ENCODE results near the gene AP3S2. TPM values are rescaled to one million over a fixed set of nuclear protein-coding genes. Genes with fewer than 3 reads are reported as not detected.

Gene AP3S2
- total and polyA plus RNA-seq, 2 of the 4 experiments (the other 2 are of a cell fraction): 12.6 to 34.1 TPM

- TF ChIP-seq CTCF (conservative IDR thresholded peaks at IDR 0.05; ENCODE audit: low read depth, low read length) (no peak), BHLHE40 (IDR thresholded peaks at IDR 0.05; ENCODE audit: low read depth, low read length) (no peak), CEBPB (IDR thresholded peaks at IDR 0.05; ENCODE audit: low read depth, low read length) (no peak), SMC3 (IDR thresholded peaks at IDR 0.05; ENCODE audit: low read depth, low read length) (no peak), NFE2L2 (IDR thresholded peaks at IDR 0.05; ENCODE audit: low read depth, low read length) (no peak), USF2 (IDR thresholded peaks at IDR 0.05; ENCODE audit: low read depth, low read length) (no peak), RCOR1 (IDR thresholded peaks at IDR 0.05; ENCODE audit: insufficient replicate concordance, low read length) (no peak), POLR2A (IDR thresholded peaks at IDR 0.05; ENCODE audit: low read depth, low read length) (no peak), CHD1 (IDR thresholded peaks at IDR 0.05; ENCODE audit: low read depth, low read length) (no peak), RFX5 (IDR thresholded peaks at IDR 0.05; ENCODE audit: low read depth, low read length) (no peak), MXI1 (IDR thresholded peaks at IDR 0.05; ENCODE audit: borderline replicate concordance, low read depth, low read length) (no peak)
- DNase-seq: no peak
- Histone ChIP-seq H3K36me3 (ENCODE audit: control insufficient read depth, insufficient read depth, low read length) (peaks cover 8% of the 10 kb centered on the region), H4K5ac (ENCODE audit: low read depth, low read length) (no peak overlapping the region), H3K79me1 (ENCODE audit: low read depth in 1 of 2, low read length in 2 of 2) (peaks cover 0 to 9% of the 10 kb centered on the region in 2 experiments; a peak in 1 of 4 replicates), H3K27me3 (ENCODE audit: control insufficient read depth, insufficient read depth, low read length) (no peaks in the 10 kb centered on the region), H3K23ac (ENCODE audit: low read depth, low read length) (no peak overlapping the region), H2AFZ (replicated peaks; ENCODE audit: low read length, poor library complexity) (no peak overlapping the region), H3K9me1 (ENCODE audit: insufficient read depth, low read length) (peaks cover 3% of the 10 kb centered on the region; the same call in 1 of the 2 replicates), H4K8ac (ENCODE audit: low read depth in 2 of 2, low read length in 2 of 2) (no peak overlapping the region), H3K9me3 (ENCODE audit: control insufficient read depth, insufficient read depth, low read length) (no peaks in the 10 kb centered on the region), H3K56ac (ENCODE audit: extremely low read depth, insufficient read depth, low read length) (no peak overlapping the region), H3K18ac (ENCODE audit: low read depth, low read length) (no peak overlapping the region), H2BK15ac (ENCODE audit: low read depth, low read length) (no peak overlapping the region), H3K9ac (ENCODE audit: low read depth, low read length) (no peak overlapping the region), H3K4me3 (ENCODE audit: insufficient read depth, low read depth, low read length) (no peak overlapping the region), H3K4ac (ENCODE audit: low read depth, low read length) (no peak overlapping the region), H2AK5ac (ENCODE audit: low read depth, low read length) (no peak overlapping the region), H2BK120ac (ENCODE audit: low read depth, low read length) (no peak overlapping the region), H4K91ac (ENCODE audit: insufficient read depth, low read depth, low read length) (no peak overlapping the region), H3K27ac (ENCODE audit: insufficient read depth, low read length) (no peak overlapping the region), H2AK9ac (replicated peaks; ENCODE audit: low read depth, low read length, poor library complexity) (no peak overlapping the region), H4K20me1 (ENCODE audit: insufficient read depth, low read length) (no peaks in the 10 kb centered on the region), H2BK5ac (ENCODE audit: low read depth, low read length, poor library complexity, severe bottlenecking) (no peak overlapping the region), H2BK20ac (ENCODE audit: low read depth, low read length) (no peak overlapping the region), H3K14ac (replicated peaks; ENCODE audit: low read depth, low read length) (no peak overlapping the region), H3K4me1 (ENCODE audit: control insufficient read depth, insufficient read depth, low read length) (peaks cover 2% of the 10 kb centered on the region; the same call in 1 of the 2 replicates), H3K4me2 (ENCODE audit: low read depth, low read length) (no peak overlapping the region)
- no TSS peak for BruUV-seq (replicated peaks)
- ChIA-PET CTCF (interaction anchor here (1.4 kb wide), 1 partner anchor 14 kb away, joined by 7 read pairs; no protein-coding TSS in a partner anchor), POLR2A (ENCODE audit: unreplicated experiment) (no interaction called here)
- intact Hi-C loops (cut with micrococcal nuclease): no loop called here
- WGBS, 2 experiments (ENCODE audit: extremely low coverage in 2 of 2, insufficient read length in 1 of 2): no CpG with 5 or more reads among the region's 2 CpGs
- dilution Hi-C loops (cut with HindIII; ENCODE audit: low sequenced_read_pairs, unreplicated experiment): loop anchor here (25.0 kb wide), 1 partner anchor 99 kb away; the partner anchor contains the start of gene MESP1
- in situ Hi-C loops (cut with MboI; ENCODE audit: low sequenced_read_pairs): no loop called here
- no peak for ATAC-seq (ENCODE audit: low read depth)
Measured at GRCh38 chr15:89860891-89861290, 32.9 kb downstream of the AP3S2 start.
